ENCODE data around the gene NEDD1. TPM values are rescaled to one million over a fixed set of nuclear protein-coding genes. Genes with fewer than 3 reads are reported as not detected.

NEDD1 gene
- total and polyA plus RNA-seq, 4 donors = 7.8 to 15.0 (median 12.1) TPM

GRCh38 chr12:96912261-96912660, 5.2 kb downstream of the NEDD1 start:
- ATAC-seq (ENCODE audit: low FRiP score) (no peak), DNase-seq (no peak)
- no peaks in the 10 kb centered on the region for H3K9me3 ChIP-seq (ENCODE audit: control insufficient read depth, low read length)
- no peak overlapping the region for H3K27ac ChIP-seq (ENCODE audit: low read depth in 1 of 2, low read length in 2 of 2)
- no peak overlapping the region for H3K4me3 ChIP-seq (ENCODE audit: low read length in 2 of 2)
- intact Hi-C loops (cut with DNase I) = no loop called here
- no peaks in the 10 kb centered on the region for H3K36me3 ChIP-seq (ENCODE audit: control insufficient read depth in 1 of 2, insufficient read depth in 2 of 2, low read length in 1 of 2)
- H3K4me1 ChIP-seq (ENCODE audit: control insufficient read depth in 1 of 2, insufficient read depth in 2 of 2, low read length in 2 of 2) = peaks cover 0 to 3% of the 10 kb centered on the region in 2 donors
- WGBS, 2 donors = 51 to 54% methylated on average over 2 of the region's 2 CpGs
- H3K27me3 ChIP-seq (ENCODE audit: control insufficient read depth in 1 of 2, insufficient read depth in 2 of 2, low read length in 1 of 2) = no peaks in the 10 kb centered on the region

DNA sequence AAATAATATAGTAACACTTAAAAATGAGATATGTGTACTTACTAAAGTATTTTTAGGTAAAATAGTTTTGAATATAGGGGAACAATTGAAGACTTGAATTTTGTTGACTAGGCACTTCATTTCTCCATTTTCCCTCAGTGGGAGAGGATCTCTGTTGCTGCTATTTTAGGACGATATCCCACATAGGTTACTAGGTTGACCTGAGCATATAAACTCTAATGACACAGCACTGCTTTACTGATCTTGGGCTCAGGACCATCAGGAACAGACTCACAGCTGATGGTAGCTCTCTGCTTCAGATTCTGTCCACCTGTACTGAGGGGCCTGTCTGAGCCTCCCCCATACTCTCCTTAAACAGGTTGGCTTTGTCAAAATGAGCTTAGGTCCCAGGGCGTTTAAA, 5.9 kb downstream of the NEDD1 start:
- no peaks in the 10 kb centered on the region for H3K27me3 ChIP-seq (ENCODE audit: control insufficient read depth in 1 of 2, insufficient read depth in 2 of 2, low read length in 1 of 2)
- H3K27ac ChIP-seq (ENCODE audit: low read depth in 1 of 2, low read length in 2 of 2) = no peak overlapping the region
- peaks cover 0 to 3% of the 10 kb centered on the region in 2 donors for H3K4me1 ChIP-seq (ENCODE audit: control insufficient read depth in 1 of 2, insufficient read depth in 2 of 2, low read length in 2 of 2)
- WGBS, 2 donors = 90 to 95% methylated on average over 2 of the region's 2 CpGs
- no peak for ATAC-seq (ENCODE audit: low FRiP score)
- no peaks in the 10 kb centered on the region for H3K9me3 ChIP-seq (ENCODE audit: control insufficient read depth, low read length)
- no peaks in the 10 kb centered on the region for H3K36me3 ChIP-seq (ENCODE audit: control insufficient read depth in 1 of 2, insufficient read depth in 2 of 2, low read length in 1 of 2)
- H3K4me3 ChIP-seq (ENCODE audit: low read length in 2 of 2) = no peak overlapping the region
- DNase-seq = no peak
- intact Hi-C loops (cut with DNase I) = no loop called here

- no peak overlapping the region for H3K4me3 ChIP-seq (ENCODE audit: low read length in 2 of 2)
- intact Hi-C loops (cut with DNase I) = no loop called here
These were observed 12.6 kb downstream of the NEDD1 start for GRCh38 chr12:96919510-96920210.

DNA sequence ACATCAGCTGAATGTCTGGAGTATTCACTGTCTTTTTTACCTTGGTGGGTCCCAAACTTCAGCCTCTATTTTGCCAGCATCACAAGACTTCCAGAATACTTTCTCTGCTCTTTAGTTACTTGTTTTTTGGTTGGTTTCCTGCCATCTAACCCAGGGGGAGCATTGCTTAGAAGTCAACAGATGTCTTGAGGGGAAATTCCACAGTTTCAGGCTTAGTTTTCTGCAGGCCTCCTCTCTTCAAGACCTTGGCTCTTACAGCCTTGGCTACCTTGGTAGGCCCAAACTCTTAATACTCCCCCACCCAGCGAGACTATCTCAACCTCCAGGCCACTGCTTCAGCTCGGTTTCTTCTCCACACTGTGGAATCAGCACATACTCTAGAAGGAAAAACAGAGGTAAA, 41.7 kb downstream of the NEDD1 start:
- Histone ChIP-seq H3K27ac (ENCODE audit: low read depth in 1 of 2, low read length in 2 of 2) (no peak overlapping the region), H3K4me3 (ENCODE audit: low read length in 2 of 2) (no peak overlapping the region), H3K27me3 (ENCODE audit: control insufficient read depth in 1 of 2, insufficient read depth in 2 of 2, low read length in 1 of 2) (no peaks in the 10 kb centered on the region), H3K36me3 (ENCODE audit: control insufficient read depth in 1 of 2, insufficient read depth in 2 of 2, low read length in 1 of 2) (peaks cover 0 to 7% of the 10 kb centered on the region in 2 donors), H3K4me1 (ENCODE audit: control insufficient read depth in 1 of 2, insufficient read depth in 2 of 2, low read length in 2 of 2) (no peaks in the 10 kb centered on the region), H3K9me3 (ENCODE audit: control insufficient read depth, low read length) (no peaks in the 10 kb centered on the region)
- ATAC-seq (ENCODE audit: low FRiP score) = no peak
- intact Hi-C loops (cut with DNase I) = loop anchor here in 1 of 2 donors (2.0 kb wide), 1 partner anchor 18 kb away; no protein-coding TSS in a partner anchor
- no peak for DNase-seq
- 96 to 100% methylated on average over 2 of the region's 2 CpGs for WGBS, 2 donors

More at GRCh38 chr12:96919510-96920210, 12.6 kb downstream of the NEDD1 start:
- H3K27me3 ChIP-seq (ENCODE audit: control insufficient read depth in 1 of 2, insufficient read depth in 2 of 2, low read length in 1 of 2) = no peaks in the 10 kb centered on the region
- H3K4me1 ChIP-seq (ENCODE audit: control insufficient read depth in 1 of 2, insufficient read depth in 2 of 2, low read length in 2 of 2) = peaks cover 0 to 2% of the 10 kb centered on the region in 2 donors
- DNase-seq = no peak
- no peaks in the 10 kb centered on the region for H3K36me3 ChIP-seq (ENCODE audit: control insufficient read depth in 1 of 2, insufficient read depth in 2 of 2, low read length in 1 of 2)
- 94 to 95% methylated on average over 2 of the region's 2 CpGs for WGBS, 2 donors
- H3K27ac ChIP-seq (ENCODE audit: low read depth in 1 of 2, low read length in 2 of 2) = no peak overlapping the region
- H3K9me3 ChIP-seq (ENCODE audit: control insufficient read depth, low read length) = no peaks in the 10 kb centered on the region
- ATAC-seq (ENCODE audit: low FRiP score) = no peak

DNA sequence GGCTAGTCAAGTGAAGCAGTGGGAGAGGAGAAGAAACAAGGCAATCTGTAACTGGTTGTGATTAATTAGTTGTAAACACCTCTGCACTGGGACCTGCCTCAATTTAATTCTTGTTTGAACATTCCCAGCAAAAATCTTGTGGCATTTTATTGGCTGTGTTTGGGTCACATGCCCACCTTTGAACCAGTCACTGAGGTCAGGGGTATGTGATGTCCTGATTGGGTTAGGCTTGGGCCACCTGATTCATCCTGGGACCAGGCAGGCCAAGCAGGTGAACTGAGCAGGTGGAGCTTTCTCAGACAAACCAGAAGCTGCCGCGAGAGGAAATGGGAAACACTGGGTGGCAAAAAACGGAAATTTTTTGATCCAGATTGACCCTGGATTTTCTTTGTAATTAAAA, 72.5 kb downstream of the NEDD1 start:
- Histone ChIP-seq H3K27me3 (ENCODE audit: control insufficient read depth in 1 of 2, insufficient read depth in 2 of 2, low read length in 1 of 2) (no peaks in the 10 kb centered on the region), H3K4me1 (ENCODE audit: control insufficient read depth in 1 of 2, insufficient read depth in 2 of 2, low read length in 2 of 2) (peaks cover 0 to 4% of the 10 kb centered on the region in 2 donors), H3K27ac (ENCODE audit: low read depth in 1 of 2, low read length in 2 of 2) (no peak overlapping the region), H3K4me3 (ENCODE audit: low read length in 2 of 2) (no peak overlapping the region), H3K9me3 (ENCODE audit: control insufficient read depth, low read length) (no peaks in the 10 kb centered on the region), H3K36me3 (ENCODE audit: control insufficient read depth in 1 of 2, insufficient read depth in 2 of 2, low read length in 1 of 2) (no peaks in the 10 kb centered on the region)
- WGBS, 2 donors = 93 to 96% methylated on average over 3 of the region's 3 CpGs
- no peak for ATAC-seq (ENCODE audit: low FRiP score)
- no peak for DNase-seq
- intact Hi-C loops (cut with DNase I) = no loop called here

DNA sequence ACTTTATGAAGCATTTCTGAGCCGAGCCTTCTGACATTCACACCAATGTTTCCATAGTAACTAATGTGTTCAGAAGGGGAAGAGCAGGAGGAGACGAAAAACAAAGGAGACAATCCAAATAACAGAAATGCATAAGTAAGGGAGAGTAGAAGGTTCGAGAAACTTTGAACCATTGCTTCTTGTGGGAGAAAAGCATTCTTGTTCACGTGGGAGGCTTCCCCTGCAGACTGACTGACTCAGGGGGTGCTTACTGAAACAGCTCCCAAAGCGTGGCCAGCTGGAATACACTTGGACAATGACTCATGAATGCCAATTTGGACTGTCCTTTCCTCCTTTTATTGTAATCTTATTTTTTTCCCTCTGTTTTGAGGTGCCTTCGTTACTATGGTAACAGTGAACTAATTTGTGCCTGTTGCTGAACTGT, 73.9 kb downstream of the NEDD1 start:
- Histone ChIP-seq H3K36me3 (ENCODE audit: control insufficient read depth in 1 of 2, insufficient read depth in 2 of 2, low read length in 1 of 2) (no peaks in the 10 kb centered on the region), H3K9me3 (ENCODE audit: control insufficient read depth, low read length) (no peaks in the 10 kb centered on the region), H3K27ac (ENCODE audit: low read depth in 1 of 2, low read length in 2 of 2) (no peak overlapping the region), H3K4me3 (ENCODE audit: low read length in 2 of 2) (no peak overlapping the region), H3K4me1 (ENCODE audit: control insufficient read depth in 1 of 2, insufficient read depth in 2 of 2, low read length in 2 of 2) (peaks cover 0 to 4% of the 10 kb centered on the region in 2 donors), H3K27me3 (ENCODE audit: control insufficient read depth in 1 of 2, insufficient read depth in 2 of 2, low read length in 1 of 2) (no peaks in the 10 kb centered on the region)
- ATAC-seq (ENCODE audit: low FRiP score) (peak; percentile 59), DNase-seq (no peak)
- 5 to 10% methylated on average over 6 of the region's 6 CpGs for WGBS, 2 donors
- intact Hi-C loops (cut with DNase I) = loop anchor here (10.0 kb wide), 2 partner anchors 396 to 1394 kb away; no protein-coding TSS in a partner anchor

GRCh38 chr12:96981911-96982310, 74.9 kb downstream of the NEDD1 start:
- no peaks in the 10 kb centered on the region for H3K27me3 ChIP-seq (ENCODE audit: control insufficient read depth in 1 of 2, insufficient read depth in 2 of 2, low read length in 1 of 2)
- H3K36me3 ChIP-seq (ENCODE audit: control insufficient read depth in 1 of 2, insufficient read depth in 2 of 2, low read length in 1 of 2) = no peaks in the 10 kb centered on the region
- no peak overlapping the region for H3K4me3 ChIP-seq (ENCODE audit: low read length in 2 of 2)
- H3K27ac ChIP-seq (ENCODE audit: low read depth in 1 of 2, low read length in 2 of 2) = no peak overlapping the region
- H3K4me1 ChIP-seq (ENCODE audit: control insufficient read depth in 1 of 2, insufficient read depth in 2 of 2, low read length in 2 of 2) = peaks cover 0 to 4% of the 10 kb centered on the region in 2 donors
- ATAC-seq (ENCODE audit: low FRiP score) (no peak), DNase-seq (no peak)
- intact Hi-C loops (cut with DNase I) = loop anchor here (10.0 kb wide), 2 partner anchors 397 to 1393 kb away; no protein-coding TSS in a partner anchor
- WGBS, 2 donors = 64 to 70% methylated on average over 4 of the region's 4 CpGs
- no peaks in the 10 kb centered on the region for H3K9me3 ChIP-seq (ENCODE audit: control insufficient read depth, low read length)

GRCh38 chr12:96982671-96983070, 75.6 kb downstream of the NEDD1 start:
- peaks cover 0 to 4% of the 10 kb centered on the region in 2 donors for H3K4me1 ChIP-seq (ENCODE audit: control insufficient read depth in 1 of 2, insufficient read depth in 2 of 2, low read length in 2 of 2)
- H3K9me3 ChIP-seq (ENCODE audit: control insufficient read depth, low read length) = no peaks in the 10 kb centered on the region
- WGBS, 2 donors = 93 to 95% methylated on average over 4 of the region's 4 CpGs
- no peaks in the 10 kb centered on the region for H3K27me3 ChIP-seq (ENCODE audit: control insufficient read depth in 1 of 2, insufficient read depth in 2 of 2, low read length in 1 of 2)
- no peak overlapping the region for H3K4me3 ChIP-seq (ENCODE audit: low read length in 2 of 2)
- ATAC-seq (ENCODE audit: low FRiP score) (no peak), DNase-seq (no peak)
- H3K36me3 ChIP-seq (ENCODE audit: control insufficient read depth in 1 of 2, insufficient read depth in 2 of 2, low read length in 1 of 2) = no peaks in the 10 kb centered on the region
- intact Hi-C loops (cut with DNase I) = loop anchor here (10.0 kb wide), 2 partner anchors 398 to 1392 kb away; no protein-coding TSS in a partner anchor
- H3K27ac ChIP-seq (ENCODE audit: low read depth in 1 of 2, low read length in 2 of 2) = no peak overlapping the region

Measured in aorta (tissue), 5 donors.